ENCODE measurements around the gene EFHD2.

- no peak for TF ChIP-seq REST (IDR thresholded peaks at IDR 0.05; ENCODE audit: borderline replicate concordance)
- TF ChIP-seq CTCF (IDR thresholded peaks at IDR 0.05; ENCODE audit: poor library complexity, severe bottlenecking) = no peak
- TF ChIP-seq EP300 (conservative IDR thresholded peaks at IDR 0.05; ENCODE audit: poor library complexity, severe bottlenecking) = no peak
- no peak for TF ChIP-seq TAF1 (IDR thresholded peaks at IDR 0.05; ENCODE audit: low read depth)
Observed at GRCh38 chr1:15402809-15403450, 6.8 kb upstream of the EFHD2 start.

All from neural cell (in vitro differentiated cells).